Esophagus squamous epithelium (tissue), 5 donors: ENCODE data around the gene MED15. TPM values are rescaled to one million over a fixed set of nuclear protein-coding genes. Genes with fewer than 3 reads are reported as not detected.

ENCODE experiments used
- DNase-seq: peaks from one replicate; lab custom pipeline; 2025; lab: John Stamatoyannopoulos, UW
- H3K27ac ChIP-seq, 4 donors: fragments of 200-600 bp; sonication (generic); one replicate each; pipeline ENCODE4 v1.5.1; 2016 to 2019; ENCODE audit warnings: mild to moderate bottlenecking in 1 of 4
- H3K27me3 ChIP-seq, 4 donors: fragments of 200-600 bp; sonication (generic); 1 replicate in 3 of 4; 2 replicates in 1 of 4; pipeline versions ENCODE4 v1.5.1 to v1.6.0; 2017 to 2021; ENCODE audit warnings: antibody characterized with exemption in 1 of 4
- H3K36me3 ChIP-seq, 3 donors: fragments of 200-600 bp; sonication (generic); one replicate each; pipeline ENCODE4 v1.5.1; 2016 to 2019
- H3K4me1 ChIP-seq, 3 donors: fragments of 200-600 bp; sonication (generic); one replicate each; pipeline ENCODE4 v1.5.1; 2017 to 2019
- H3K4me3 ChIP-seq, 4 donors: fragments of 200-600 bp; sonication (generic); 1 replicate in 3 of 4; 2 replicates in 1 of 4; pipeline ENCODE4 v1.5.1; 2016 to 2019; ENCODE audit warnings: mild to moderate bottlenecking in 2 of 4, moderate library complexity in 1 of 4
- H3K9me3 ChIP-seq, 3 donors: fragments of 200-600 bp; sonication (generic); one replicate each; pipeline ENCODE4 v1.5.1; 2016 to 2019
- POLR2A ChIP-seq, 4 donors: fragments of 450-650 bp; IDR thresholded peaks; one replicate each; pipeline ENCODE4 v1.6.1; 2017; ENCODE audit warnings: antibody characterized with exemption in 4 of 4, mild to moderate bottlenecking in 4 of 4, moderate library complexity in 3 of 4
- WGBS, 2 donors: methylation state at CpG; one replicate each; pipeline ENCODE4 v1.1.5; 2018; 5-methylcytosine and 5-hydroxymethylcytosine counted together
- intact Hi-C: fragments of 100-400 bp; cut with DNase I; formaldehyde crosslinking; loops from one replicate; pipeline ENCODE4 v1.15.0; 2022
- total RNA-seq, 4 donors: library from RNA; depleted of rRNA; stranded (reverse); fragments of >200 nt; gene quantifications; one replicate each; pipeline ENCODE4 v1.1.0, GENCODE V29; 2016
- TF ChIP-seq, protein P1 (sequence below), 6 experiments: fragments of 450-650 bp in 4 of 6; fragments of 200-600 bp in 2 of 6; sonication (generic) in 2 of 6; IDR thresholded peaks; one replicate each; pipeline ENCODE4 v1.5.1; 2016 to 2019; ENCODE audit warnings: antibody characterized with exemption in 6 of 6, mild to moderate bottlenecking in 4 of 6, moderate library complexity in 4 of 6
- donor health status: DM: yes; HTN: yes; CAD: no.

MED15 gene
- total RNA-seq, 4 donors from 2014 or later, result 31.6 to 51.4 (median 46.1) TPM

DNA sequence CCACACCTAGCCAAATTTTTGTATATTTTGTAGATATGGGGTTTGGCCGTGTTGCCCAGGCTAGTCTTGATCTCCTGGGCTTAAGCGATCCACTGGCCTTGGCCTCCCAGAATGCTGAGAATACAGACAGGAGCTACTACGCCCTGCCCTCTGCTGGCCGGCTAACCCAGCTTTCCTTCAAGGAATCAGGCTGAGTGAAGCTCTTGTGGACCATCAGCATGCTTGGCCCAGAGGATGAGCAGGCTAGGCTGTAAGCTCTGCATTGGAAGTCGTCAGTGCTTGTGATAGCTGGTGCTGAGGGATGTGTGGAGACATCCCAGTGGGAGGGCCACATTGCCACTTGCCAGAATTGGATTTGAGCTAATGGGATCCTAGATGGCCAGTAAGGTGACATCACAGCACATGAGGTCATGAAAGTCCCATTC is 60.6 kb downstream of the MED15 start:
- no peaks in the 10 kb centered on the region for H3K27me3 ChIP-seq
- WGBS, 2 donors, result 67 to 68% methylated on average over 3 to 4 of the region's 5 CpGs
- TF ChIP-seq POLR2A (IDR thresholded peaks at IDR 0.05), result no peak
- TF ChIP-seq, protein P1, sequence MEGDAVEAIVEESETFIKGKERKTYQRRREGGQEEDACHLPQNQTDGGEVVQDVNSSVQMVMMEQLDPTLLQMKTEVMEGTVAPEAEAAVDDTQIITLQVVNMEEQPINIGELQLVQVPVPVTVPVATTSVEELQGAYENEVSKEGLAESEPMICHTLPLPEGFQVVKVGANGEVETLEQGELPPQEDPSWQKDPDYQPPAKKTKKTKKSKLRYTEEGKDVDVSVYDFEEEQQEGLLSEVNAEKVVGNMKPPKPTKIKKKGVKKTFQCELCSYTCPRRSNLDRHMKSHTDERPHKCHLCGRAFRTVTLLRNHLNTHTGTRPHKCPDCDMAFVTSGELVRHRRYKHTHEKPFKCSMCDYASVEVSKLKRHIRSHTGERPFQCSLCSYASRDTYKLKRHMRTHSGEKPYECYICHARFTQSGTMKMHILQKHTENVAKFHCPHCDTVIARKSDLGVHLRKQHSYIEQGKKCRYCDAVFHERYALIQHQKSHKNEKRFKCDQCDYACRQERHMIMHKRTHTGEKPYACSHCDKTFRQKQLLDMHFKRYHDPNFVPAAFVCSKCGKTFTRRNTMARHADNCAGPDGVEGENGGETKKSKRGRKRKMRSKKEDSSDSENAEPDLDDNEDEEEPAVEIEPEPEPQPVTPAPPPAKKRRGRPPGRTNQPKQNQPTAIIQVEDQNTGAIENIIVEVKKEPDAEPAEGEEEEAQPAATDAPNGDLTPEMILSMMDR (IDR thresholded peaks at IDR 0.05), result peak in 2 of 6 experiments; percentile 15 to 35

GRCh38 chr22:20568502-20569058 is 61.2 kb downstream of the MED15 start:
- no peaks in the 10 kb centered on the region for H3K27me3 ChIP-seq
- DNase-seq, result no peak
- H3K4me3 ChIP-seq, result no peak overlapping the region
- no peak for TF ChIP-seq POLR2A (IDR thresholded peaks at IDR 0.05)
- peaks cover 50 to 92% (median 57%) of the 10 kb centered on the region in 3 donors for H3K36me3 ChIP-seq
- 78% methylated on average over 4 of the region's 9 CpGs; no CpG with 5 or more reads in 1 of the 2 donors for WGBS, 2 donors
- no peaks in the 10 kb centered on the region for H3K9me3 ChIP-seq
- H3K27ac ChIP-seq, result peak overlapping the region; percentile 72 to 80 (median 76)
- intact Hi-C loops, result no loop called here
- H3K4me1 ChIP-seq, result peaks cover 28 to 71% (median 41%) of the 10 kb centered on the region in 3 donors

More for the DNA sequence above, 60.6 kb downstream of the MED15 start:
- H3K9me3 ChIP-seq, result no peaks in the 10 kb centered on the region
- no peak overlapping the region for H3K4me3 ChIP-seq
- no peak for DNase-seq
- intact Hi-C loops, result no loop called here
- H3K27ac ChIP-seq, result peak overlapping the region; percentile 72 to 80 (median 76)
- peaks cover 28 to 71% (median 41%) of the 10 kb centered on the region in 3 donors for H3K4me1 ChIP-seq
- peaks cover 44 to 92% (median 53%) of the 10 kb centered on the region in 3 donors for H3K36me3 ChIP-seq

DNA sequence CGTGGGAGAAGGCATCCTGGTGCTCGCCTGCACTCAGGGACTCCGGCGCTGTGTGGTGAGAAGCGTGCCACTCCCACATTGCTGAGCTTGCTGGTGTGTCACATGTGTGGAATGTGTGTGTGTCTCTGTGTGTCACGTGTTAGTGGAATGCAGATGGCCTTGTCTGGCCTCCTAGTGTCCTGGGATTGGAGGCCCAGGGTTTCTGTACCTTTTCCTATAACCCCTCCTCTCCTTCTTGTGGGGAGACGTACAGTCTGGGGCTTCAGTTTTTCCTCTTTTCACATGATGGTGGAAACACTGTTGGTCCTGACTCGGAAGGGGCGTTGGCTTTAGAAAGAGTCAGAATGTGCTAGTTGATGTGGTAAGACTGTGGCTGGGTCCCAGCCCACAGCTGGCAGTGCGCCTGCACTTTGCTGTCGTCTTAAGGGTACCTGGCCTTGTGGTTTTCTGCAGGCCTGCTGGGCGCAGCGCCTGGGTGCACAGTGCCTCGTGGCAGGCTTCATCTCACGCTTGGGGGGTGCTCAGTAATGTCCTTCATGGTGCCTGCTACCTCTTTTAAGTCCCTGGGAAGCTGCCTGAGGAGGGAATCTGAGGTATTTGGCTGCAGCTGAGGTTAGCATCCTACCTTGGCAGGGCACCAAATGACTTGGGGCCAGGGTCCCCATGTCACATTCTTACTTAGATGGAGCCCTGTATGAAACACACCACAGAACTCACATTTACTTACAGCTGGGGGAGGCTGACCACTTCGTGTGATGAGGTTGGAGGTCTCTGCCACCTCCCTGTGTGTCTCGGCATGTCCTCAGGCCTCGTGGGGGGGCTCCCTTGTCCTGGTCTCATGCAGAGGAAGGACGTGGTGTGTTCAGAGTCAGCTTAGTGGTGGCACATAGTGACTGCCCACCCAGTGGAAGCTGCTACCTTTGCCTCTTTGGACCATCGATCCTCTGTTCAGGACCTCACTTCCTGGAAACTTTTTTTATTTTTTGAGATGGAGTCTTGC is 61.9 kb downstream of the MED15 start:
- H3K4me1 ChIP-seq, result peaks cover 28 to 64% (median 41%) of the 10 kb centered on the region in 3 donors
- H3K36me3 ChIP-seq, result peaks cover 58 to 96% (median 64%) of the 10 kb centered on the region in 3 donors

GRCh38 chr22:20571078-20571503 is 63.7 kb downstream of the MED15 start:
- no peaks in the 10 kb centered on the region for H3K9me3 ChIP-seq
- intact Hi-C loops, result no loop called here
- H3K36me3 ChIP-seq, result peaks cover 61 to 96% (median 62%) of the 10 kb centered on the region in 3 donors
- H3K4me3 ChIP-seq, result no peak overlapping the region
- H3K4me1 ChIP-seq, result peaks cover 28 to 55% (median 41%) of the 10 kb centered on the region in 3 donors
- peak overlapping the region in 3 of 4 donors; percentile 5 to 75 (median 36) for H3K27ac ChIP-seq
- no peak for DNase-seq
- TF ChIP-seq, protein P1 (IDR thresholded peaks at IDR 0.05), result no peak
- TF ChIP-seq POLR2A (IDR thresholded peaks at IDR 0.05), result no peak
- H3K27me3 ChIP-seq, result no peaks in the 10 kb centered on the region
- 63 to 64% methylated on average over 3 to 4 of the region's 6 CpGs for WGBS, 2 donors

More for the DNA sequence above, 61.9 kb downstream of the MED15 start:
- no peak overlapping the region for H3K4me3 ChIP-seq
- DNase-seq, result no peak
- 28 to 49% methylated on average over 15 to 18 of the region's 20 CpGs for WGBS, 2 donors
- H3K27me3 ChIP-seq, result no peaks in the 10 kb centered on the region
- intact Hi-C loops, result no loop called here
- no peak for TF ChIP-seq POLR2A (IDR thresholded peaks at IDR 0.05)
- TF ChIP-seq, protein P1 (IDR thresholded peaks at IDR 0.05), result no peak
- peak overlapping the region; percentile 72 to 80 (median 76) for H3K27ac ChIP-seq
- no peaks in the 10 kb centered on the region for H3K9me3 ChIP-seq

DNA sequence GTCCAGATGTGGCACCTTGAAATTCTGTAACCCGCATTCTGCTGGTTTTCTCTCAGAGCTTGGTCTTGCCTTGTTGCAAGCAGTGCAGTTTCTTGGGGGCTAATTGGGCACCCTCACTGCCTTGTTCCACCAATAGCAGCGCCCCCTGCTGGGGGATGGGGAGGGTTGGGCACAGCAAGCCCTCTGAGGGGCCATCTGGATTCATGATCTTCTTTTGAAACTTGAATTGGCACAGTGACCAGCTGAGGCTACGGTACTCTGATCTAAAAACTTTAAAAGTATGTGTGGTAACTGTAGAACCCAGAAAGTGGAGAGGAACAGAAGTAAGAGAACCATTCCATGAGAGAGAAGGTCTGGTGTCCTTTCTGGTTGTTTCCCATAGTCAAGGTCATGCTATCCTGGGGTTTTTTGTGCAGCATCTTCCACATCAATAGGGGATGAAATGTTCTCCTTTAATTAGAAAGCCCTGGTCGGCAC is 64.2 kb downstream of the MED15 start:
- 58 to 79% methylated on average over 3 of the region's 4 CpGs for WGBS, 2 donors
- TF ChIP-seq, protein P1 (IDR thresholded peaks at IDR 0.05), result peak; percentile 46 to 69 (median 50)
- no peak for TF ChIP-seq POLR2A (IDR thresholded peaks at IDR 0.05)
- intact Hi-C loops, result no loop called here
- no peak for DNase-seq
- H3K27me3 ChIP-seq, result no peaks in the 10 kb centered on the region
- peak overlapping the region in 2 of 4 donors; percentile 7 to 36 for H3K27ac ChIP-seq
- H3K4me1 ChIP-seq, result peaks cover 26 to 51% (median 36%) of the 10 kb centered on the region in 3 donors
- H3K36me3 ChIP-seq, result peaks cover 56 to 96% (median 57%) of the 10 kb centered on the region in 3 donors
- H3K9me3 ChIP-seq, result no peaks in the 10 kb centered on the region
- H3K4me3 ChIP-seq, result no peak overlapping the region
